GM19025 (cell line): ENCODE data around the gene DNAJB1.

Source experiments
- ATAC-seq: cut with Tn5 transposase; IDR thresholded peaks from one replicate; pipeline ENCODE4 v1.9.1; 2021; ENCODE audit warnings: mild to moderate bottlenecking, low read depth, moderate library complexity; ENCODE audit not compliant: unreplicated experiment

The DNAJB1 gene

DNA sequence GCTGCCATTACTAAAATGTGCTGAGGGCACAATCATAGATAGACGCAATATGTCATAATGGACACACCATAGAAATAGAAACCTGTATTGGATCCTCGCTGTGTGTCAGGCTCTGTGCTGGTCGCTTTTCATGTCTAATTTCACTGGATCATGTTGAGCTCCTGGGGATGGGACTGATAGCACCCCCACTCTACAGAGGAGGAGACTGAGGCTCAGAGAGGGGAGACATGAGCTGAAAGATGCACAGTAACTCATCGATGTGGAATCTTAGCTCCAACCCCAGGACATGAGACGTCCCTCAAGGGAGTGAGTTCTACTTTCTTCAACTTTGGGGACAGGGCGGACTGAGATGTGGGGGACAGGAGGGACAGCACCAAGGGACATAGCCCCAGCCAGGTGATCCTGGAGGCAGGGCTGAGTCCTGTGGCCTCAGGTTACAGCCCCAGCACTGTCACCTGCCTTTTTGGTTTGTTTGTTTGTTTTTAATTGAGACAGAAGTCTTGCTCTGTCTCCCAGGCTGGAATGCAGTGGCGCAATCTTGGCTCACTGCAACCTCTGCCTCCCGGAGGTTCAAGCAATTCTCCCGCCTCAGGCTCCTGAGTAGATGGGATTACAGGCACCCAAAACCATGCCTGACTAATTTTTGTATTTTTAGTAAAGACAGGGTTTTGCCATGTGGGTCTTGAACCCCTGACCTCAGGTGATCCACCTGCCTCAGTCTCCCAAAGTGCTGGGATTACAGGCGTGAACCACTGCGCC, 15.7 kb downstream of the DNAJB1 start:
- ATAC-seq, result no peak

DNA sequence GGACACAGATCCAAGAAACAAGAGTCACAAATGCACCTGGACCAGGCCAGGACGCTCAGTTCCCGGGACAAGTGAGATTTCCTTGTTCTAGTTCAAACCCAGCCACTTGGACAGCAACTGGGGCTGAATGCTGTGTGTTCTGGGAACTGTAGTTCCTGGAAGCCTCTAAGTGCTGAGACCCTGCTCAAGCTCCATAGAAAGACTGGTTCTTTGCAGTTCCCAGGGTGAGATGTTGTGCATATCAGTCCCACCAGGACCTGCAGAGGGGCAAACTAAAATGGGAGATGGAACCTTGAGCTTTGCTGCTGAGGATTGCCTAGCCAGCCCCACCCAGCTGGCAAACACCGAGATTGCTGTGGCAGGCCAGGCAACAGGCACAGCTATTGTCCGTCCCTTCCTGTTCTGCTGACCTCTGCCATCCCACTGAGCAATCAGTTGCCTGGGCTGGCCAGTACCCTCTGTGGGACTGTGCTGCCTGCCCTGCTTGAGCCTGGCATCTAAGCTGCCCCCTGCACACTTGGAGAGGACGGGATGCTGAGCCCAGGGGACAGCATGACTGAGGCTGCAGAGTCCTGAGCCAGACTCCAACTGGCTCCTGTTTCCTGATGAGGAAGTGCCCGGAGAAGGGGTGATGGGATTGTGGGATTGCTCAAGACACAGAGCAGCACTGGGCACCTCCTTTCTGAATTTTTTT, 20.8 kb downstream of the DNAJB1 start:
- no peak for ATAC-seq

DNA sequence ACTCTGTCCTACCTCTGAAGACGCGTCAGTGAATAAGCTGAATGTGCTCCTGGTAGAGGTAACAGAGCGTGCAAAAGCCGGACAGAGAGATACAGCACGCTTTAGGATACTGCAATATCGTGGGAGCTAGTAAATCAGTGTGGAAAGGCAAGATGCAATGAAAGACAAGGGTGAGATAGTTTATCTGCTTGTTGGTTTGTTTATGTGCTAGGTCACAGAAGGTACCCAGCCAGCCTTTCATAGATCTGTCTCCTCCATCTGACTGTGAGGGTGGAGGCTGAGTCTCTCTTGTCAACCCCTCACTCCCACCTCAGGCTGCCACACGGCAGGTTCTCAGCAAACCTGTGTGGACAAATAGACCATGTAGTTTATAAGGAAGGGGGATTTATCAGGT, 21.4 kb downstream of the DNAJB1 start:
- no peak for ATAC-seq

DNA sequence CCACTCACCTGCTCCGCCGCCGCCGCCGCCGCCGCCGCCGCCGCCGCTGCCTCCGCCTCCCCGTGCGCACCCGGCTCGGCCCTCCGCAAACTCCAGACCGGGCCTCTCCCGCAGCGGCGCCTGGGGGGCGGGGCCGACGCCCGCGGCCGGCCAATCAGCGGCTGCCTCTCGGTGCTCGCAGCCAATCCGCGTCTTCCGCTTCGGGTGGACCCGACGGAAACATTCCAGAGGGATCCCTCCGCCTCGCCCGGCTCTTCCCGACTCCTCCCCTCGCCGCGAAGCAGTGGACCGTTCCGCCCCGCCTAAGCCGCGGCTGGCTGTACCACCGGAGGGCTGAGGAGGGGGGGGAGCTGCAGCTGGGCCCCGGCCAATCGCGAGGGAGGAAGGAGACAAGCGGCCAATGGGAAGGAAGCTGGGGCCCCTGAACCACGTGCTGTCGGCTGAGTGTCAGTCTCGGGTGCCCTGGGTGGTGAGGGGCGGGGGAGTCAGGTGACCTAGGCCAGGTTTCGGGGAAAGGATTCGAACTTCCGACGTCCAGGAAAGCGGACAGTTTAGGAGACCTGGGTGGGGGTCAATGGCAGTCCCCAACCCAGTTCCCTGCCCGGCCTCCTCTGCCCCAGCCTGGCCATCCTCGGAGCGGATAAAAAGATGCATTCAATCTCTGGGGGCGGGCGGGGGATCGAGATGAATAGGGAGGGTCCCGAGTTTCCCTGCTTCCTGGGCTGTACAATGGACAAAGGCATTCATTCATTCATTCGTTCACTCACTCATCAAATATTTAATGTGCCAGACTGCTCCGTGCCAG, 22.0 kb downstream of the DNAJB1 start, which contains the start of gene GIPC1:
GIPC1 (minus strand) TSS at position 99 of the 805 bp plus-strand sequence. CDS start 13,151 bp downstream, outside the sequence.
- peak; percentile 89 for ATAC-seq

DNA sequence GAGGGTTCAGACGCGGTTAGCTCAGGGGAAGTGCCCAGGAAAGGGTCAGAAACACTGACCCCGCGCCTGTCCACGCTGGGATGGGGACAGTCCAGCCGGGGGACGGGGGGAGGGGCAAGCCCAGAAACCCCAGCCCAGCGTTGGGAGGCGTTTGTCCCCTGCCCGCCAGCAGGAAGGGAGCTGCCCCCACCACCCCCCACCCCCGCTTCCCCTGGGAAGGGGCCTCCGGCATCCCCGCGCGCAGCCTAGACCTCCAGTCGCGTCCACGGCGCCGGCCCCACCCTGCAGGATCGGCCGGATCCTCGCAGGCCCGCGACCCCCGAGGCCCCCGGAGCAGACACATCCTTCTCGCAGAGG, 22.5 kb downstream of the DNAJB1 start:
- ATAC-seq, result no peak

DNA sequence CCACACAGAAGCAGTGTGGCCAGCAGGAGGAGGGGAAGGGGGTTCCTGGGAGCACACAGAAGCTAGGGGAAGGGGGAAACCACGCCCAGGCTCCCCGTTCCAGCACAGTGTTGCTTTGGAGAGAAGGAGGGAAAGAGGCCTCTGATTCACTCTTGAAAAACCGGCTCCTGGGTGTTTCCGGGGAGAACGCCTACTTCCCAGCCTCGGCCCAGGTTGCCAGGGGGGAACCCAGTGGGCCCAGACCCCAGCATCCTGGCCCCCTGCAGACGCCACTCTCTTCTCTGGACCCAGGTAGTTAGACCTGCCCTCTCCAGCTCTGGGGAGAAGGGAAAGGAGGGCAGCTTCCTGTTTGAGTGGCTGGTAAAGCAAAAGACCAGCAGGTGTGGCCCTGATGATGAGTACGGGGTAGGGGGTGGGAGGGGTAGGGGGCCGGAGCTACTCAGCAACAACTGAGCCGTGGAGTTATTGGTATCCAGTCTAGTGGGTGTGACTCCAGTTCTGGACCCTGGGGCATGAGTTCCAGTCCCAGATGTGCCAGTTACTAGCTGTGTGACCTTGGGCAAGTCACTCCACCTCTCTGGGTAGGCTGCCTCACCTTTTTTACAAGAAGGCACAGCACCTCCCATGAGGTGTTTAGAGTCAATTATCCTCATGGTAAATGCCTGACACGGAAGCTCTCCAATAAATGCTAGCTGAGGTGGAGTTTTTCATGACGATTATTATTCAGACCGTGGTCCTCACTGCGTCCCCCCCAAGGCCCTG, 23.1 kb downstream of the DNAJB1 start:
- ATAC-seq, result no peak

DNA sequence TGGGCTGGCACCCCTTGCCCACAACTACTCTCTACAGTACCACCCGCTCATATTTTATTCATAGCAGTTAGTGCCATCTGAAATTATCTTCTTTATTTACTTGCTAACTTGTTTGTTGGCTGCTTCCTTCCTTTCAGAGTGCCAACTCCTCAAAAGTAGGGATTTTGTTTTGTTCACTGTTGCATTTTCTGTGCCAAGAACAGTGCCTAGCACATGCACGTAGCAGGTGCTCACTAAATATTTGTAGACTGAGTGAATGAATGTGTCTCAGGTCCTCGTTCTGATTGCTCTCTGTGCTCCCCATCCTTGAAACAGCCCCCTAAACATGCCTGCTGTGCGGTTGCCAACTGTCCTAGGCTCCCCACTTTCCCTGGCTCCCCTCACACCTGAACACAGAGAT, 23.8 kb downstream of the DNAJB1 start:
- ATAC-seq, result no peak

DNA sequence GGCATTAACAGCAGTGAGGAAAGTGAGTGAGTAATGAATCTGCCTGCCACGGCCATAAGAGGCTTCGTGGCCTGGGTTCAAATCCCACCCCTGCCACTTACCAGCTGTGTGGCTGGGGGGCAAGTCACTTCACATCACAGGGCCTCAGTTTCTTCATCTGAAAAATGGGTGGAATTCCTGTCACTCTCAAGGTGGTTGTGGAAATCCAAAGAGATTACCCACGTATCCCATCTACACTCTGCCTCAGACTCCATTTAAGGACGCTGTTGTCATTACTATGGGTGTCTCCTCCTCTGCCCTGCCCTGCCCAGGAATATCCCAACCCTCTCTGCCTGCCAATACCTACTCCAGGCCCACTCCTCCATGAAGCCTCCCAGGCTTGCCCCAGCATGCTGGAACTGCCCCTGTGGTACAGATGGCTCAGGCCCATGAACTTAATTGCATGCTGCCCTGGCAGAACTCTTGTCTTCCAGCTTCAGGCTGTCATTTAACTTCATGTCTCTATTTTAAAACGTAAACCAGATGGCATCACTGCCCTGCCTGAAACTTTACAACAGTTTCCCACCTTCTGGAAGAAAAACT, 25.4 kb downstream of the DNAJB1 start:
- no peak for ATAC-seq

DNA sequence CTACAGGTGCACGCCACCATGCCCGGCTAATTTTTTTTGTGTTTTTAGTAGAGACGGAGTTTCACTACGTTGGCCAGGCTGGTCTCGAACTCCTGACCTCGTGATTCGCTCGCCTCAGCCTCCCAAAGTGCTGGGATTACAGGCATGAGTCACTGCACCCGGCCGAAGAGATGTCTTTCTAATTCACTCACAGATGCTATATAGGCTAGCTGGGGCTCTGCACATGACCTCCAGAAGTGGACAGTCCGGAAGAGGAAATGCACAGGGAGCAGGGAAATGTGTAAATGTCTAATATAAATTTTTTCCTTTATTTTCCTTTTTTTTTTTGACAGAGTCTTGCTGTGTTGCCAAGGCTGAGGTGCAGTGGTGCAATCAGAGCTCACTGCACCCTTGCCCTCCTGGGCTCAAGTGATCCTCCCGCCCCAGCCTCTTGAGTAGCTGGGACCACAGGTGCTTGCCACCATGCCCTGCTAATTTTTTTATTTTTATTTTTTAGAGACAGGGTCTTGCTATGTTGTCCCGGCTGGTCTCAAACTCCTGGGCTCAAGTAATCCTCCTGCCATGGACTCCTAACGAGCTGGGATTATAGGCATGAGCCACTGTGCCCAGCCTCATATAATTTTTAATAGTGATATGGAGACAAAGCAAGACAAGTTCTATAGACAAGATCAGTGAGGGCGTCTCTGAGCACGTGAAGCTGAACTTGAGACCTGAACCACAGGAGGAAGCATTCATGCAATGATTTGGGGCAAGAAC, 30.6 kb downstream of the DNAJB1 start:
- ATAC-seq, result no peak

DNA sequence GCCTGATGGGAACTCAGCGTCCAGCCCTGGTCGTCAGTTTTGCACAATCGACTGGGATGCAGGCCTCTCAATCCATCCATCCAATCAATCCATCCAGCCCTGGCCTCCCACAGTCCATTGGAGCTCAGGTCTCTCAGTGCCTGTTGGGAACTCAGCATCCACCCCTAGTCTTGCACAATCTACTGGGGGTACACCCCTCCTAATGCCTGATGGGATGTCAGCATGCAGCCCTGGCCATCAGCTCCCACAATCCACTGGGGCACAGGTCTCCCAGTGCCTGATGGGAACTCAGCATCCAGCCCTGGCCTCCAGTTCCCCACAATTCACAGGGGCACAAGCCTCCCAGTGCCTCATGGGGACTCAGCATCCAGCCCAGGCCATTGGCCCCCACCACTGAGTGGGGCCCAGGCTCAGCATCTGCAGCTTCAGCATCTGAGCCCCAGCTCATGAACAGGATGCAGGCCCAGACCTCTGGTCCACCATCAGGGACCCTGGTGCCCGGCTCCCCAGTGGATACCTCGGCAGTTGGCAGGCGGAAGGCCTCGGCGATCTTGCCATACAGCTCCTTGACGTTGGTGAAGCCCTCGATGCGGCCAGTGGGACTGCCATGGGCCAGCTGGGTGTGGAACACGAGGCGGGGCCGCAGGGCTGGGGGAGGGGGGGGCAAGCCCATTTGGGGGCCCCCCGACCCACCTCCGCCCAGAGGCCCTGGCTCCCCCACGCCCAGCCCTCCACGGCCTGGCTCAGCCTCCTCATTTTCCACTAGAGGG, 35.8 kb downstream of the DNAJB1 start:
- ATAC-seq, result no peak

DNA sequence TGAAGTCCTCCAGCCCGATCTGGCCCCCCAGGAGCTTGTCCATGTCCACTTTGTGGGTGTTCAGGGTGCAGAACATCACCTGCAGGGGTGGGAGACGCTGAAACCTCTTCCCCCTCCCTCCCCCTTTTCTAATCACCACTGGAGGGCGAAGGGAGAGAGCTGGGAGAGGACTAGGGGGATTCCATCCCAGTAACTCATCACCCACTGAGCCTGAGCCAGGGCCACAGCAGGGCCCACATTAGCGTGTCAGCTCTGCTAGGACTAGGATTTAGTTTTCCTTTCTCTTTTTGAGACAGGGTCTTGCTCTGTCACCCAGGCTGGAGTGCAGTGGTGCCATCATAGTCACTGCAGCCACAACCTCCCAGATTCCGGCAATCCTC, 37.5 kb downstream of the DNAJB1 start:
- no peak for ATAC-seq

DNA sequence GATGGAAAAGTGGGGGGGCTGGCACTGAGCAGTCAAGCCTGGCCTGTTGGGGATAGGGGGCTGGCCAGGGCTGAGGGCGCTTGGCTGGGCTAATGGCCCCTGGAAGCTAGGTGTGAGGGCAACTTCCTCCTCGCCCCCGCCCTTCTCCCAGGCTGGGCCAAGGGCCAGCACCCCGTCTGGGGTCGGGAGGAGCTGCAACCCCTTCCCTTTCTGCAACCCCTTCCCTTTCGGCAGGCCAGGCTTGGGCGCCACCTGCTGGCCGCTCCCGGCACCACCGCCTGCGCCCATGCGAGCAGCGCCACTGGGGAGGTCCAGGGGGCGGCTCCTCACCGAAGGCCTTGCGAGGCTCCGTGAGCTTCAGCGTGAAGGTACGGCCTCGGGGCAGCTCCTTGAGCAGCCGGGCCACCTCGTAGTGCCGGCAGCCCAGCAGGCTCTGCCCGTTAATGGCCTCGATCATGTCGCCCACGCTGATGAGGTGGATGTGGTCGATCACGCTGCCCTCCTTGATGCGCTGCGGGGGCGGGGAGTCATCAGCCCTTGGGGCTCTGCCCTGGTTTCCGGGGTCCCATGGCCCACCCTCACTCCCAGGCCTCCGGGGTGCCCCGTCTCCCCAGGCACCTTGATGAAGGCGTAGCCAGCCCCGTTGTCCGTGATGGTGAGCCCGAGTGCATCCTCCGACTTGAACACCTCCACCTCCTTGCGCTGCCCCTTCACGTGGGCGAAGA, 38.1 kb downstream of the DNAJB1 start:
- no peak for ATAC-seq

DNA sequence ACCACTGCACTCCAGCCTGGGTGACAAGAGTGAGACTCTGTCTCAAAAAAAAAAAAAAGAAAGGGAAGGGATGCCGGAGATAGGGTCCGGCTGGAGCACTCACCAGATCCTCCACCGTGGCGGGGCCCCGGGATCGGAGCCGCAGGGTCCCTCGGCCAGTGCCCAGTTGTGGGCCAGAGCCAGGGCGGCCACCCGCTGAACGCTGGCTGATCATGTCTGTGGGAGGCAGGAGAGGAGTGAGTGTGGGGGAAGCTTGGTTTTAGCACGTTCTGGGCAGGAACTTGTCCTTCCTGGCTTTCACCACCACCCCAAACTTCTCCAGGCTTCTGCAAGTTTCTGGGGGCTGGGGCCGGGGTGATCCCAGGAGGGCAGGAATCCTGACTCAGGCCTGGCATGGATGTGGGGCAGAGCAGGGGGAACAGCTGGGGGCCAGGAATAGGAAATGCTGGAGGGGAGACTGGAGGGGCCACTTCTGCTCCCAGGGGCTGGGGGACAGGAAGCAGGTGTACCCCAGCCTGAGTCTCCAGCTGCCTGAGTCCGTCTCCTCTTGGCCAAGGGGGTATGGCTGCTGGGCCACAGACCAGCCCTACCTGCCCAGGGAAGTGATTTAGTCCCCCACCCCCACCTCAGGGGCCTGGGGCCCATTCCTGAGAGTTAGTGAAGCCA, 38.8 kb downstream of the DNAJB1 start:
- ATAC-seq, result no peak

DNA sequence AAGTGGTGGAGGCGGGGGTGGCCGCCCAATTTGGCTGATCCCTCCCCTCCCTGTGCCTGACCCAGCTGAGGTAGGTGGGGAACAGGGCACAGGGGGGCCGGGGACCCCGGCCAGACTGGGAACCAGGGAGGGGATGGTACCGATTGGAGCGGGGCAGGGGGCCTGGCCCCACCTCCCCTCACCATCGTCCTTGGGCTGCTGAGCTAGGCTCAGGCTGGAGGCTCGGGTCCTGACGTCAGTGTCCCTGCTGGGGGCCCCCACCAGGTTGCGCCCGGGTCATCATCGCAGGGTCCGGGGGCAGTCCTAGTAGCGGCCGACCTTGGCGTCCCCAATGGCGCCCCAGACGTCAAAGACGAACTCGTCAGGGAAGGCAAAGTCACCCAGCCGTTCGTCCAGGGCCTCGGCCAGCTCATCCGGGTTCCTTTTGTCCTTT, 40.1 kb downstream of the DNAJB1 start:
- ATAC-seq, result no peak

DNA sequence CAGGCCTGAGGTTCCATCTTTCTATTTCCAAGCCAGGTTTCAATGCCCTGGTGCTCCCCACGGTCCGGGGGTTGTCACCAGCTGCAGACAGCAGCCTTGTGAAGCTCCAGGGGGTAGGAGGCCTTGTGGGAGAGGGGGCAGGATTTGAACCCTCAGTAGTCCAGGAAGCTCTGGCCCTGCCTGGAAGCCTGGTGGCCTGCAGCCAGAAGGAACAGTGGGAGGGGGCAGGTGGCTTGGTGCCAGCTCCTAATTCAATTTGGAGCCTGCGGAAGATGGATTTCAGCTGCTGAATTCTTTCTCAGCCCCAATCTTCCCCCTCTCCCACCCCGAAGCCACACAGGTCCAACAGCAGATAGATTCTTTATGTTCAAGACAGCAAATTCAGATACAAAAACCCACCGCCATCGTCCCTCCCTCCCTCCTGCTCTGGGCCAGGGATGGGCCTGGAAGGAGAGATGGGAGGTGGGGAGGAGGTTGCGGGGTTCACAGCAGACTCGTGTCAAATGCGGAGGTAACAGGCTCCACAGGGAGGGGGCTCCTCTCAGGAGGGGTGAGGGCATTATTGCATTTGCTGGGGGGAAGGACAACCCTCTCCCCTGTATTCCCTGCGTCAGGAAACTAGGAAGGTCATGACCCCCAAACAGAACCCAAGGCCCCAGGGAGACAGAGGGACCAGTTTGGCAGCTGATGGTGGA, 40.6 kb downstream of the DNAJB1 start:
- no peak for ATAC-seq

DNA sequence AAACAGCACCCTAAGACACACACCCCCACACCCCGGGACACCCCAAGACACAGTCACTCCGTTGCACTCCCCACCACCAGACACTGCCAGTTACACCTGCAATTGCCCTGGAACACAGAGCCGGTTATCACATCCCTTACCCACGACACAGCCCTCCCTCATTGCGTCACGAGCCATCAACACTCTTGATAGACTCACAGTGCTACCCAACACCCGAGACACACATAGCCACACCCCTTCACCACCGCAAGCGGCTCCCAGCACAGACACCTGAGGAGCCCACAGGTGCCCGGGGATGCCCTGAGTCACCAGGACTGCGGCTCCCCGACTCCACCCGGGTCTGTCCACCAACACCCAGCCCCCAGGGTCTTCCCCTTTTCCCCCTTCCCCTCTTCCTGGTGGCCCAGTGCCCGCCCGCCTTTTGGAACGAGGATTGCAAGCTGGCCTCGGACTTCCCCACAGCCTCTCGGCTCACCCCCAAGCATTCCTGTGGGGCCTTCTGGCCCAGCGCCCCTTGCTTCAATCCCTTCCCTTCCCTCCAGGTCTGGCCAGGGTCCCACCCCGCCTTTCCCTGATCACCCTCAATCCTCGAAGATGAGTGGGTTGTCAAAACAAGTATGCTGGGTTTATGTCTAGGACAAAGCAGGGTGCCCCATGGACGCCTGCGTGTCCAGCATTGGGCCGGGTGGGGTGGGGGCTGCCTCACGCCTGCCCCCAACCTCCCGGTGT, 41.4 kb downstream of the DNAJB1 start:
- no peak for ATAC-seq

DNA sequence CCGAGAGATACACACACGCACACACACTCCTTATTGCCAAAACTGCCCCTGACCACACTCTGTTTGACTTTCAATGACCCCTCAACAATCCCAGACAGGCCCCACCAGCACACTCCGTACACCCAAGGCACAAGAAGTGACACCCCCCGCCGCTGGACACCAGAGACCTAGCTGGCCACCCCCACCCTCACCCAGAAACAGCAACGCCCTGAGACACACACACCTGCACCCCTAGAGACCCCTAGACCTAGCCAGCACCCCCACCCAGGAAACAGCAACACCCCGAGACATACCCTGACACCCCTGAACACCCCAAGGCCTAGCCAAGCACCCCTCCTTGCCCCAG, 41.9 kb downstream of the DNAJB1 start:
- ATAC-seq, result no peak
